NCI-H69 (cell line): ENCODE measurements around the gene RPL10.

ENCODE experiments used
- DNase-seq: peaks from one replicate; lab custom pipeline; 2025; lab: John Stamatoyannopoulos, UW

Gene RPL10

GRCh38 chrX:154397888-154398667 is at the start of gene RPL10:
TSS of gene RPL10 (plus strand) at chrX:154398377. CDS start at chrX:154398520, 143 bp downstream.
- peak; percentile 97 for DNase-seq

GRCh38 chrX:154348646-154349358 is 49.4 kb upstream of the RPL10 start:
- no peak for DNase-seq

GRCh38 chrX:154349359-154349935 is 48.7 kb upstream of the RPL10 start:
- DNase-seq = no peak

- no peak for DNase-seq
These were observed 48.2 kb upstream of the RPL10 start for GRCh38 chrX:154349979-154350378.

- DNase-seq = no peak
These were observed 47.6 kb upstream of the RPL10 start for GRCh38 chrX:154350429-154351182.

- DNase-seq = no peak
These were observed 46.8 kb upstream of the RPL10 start for GRCh38 chrX:154351183-154352011.

GRCh38 chrX:154352012-154352401 is 46.2 kb upstream of the RPL10 start:
- no peak for DNase-seq

GRCh38 chrX:154352466-154352865 is 45.7 kb upstream of the RPL10 start:
- no peak for DNase-seq

GRCh38 chrX:154353172-154353843 is 44.9 kb upstream of the RPL10 start:
- DNase-seq = no peak

- no peak for DNase-seq
These were observed 44.2 kb upstream of the RPL10 start for GRCh38 chrX:154354013-154354412.

GRCh38 chrX:154354516-154354915 is 43.7 kb upstream of the RPL10 start:
- no peak for DNase-seq

GRCh38 chrX:154355094-154355775 is 42.9 kb upstream of the RPL10 start:
- DNase-seq = no peak

GRCh38 chrX:154355776-154356140 is 42.4 kb upstream of the RPL10 start:
- DNase-seq = no peak

GRCh38 chrX:154356596-154356995 is 41.6 kb upstream of the RPL10 start:
- no peak for DNase-seq

- no peak for DNase-seq
These were observed 41.0 kb upstream of the RPL10 start for GRCh38 chrX:154357205-154357604.

GRCh38 chrX:154358011-154358410 is 40.2 kb upstream of the RPL10 start:
- no peak for DNase-seq

GRCh38 chrX:154358829-154359228 is 39.3 kb upstream of the RPL10 start:
- no peak for DNase-seq

GRCh38 chrX:154359362-154360154 is 38.6 kb upstream of the RPL10 start:
- DNase-seq = no peak

GRCh38 chrX:154360155-154360713 is 37.9 kb upstream of the RPL10 start:
- DNase-seq = no peak
